ENCODE data around the gene CRB1.

The CRB1 gene

DNA sequence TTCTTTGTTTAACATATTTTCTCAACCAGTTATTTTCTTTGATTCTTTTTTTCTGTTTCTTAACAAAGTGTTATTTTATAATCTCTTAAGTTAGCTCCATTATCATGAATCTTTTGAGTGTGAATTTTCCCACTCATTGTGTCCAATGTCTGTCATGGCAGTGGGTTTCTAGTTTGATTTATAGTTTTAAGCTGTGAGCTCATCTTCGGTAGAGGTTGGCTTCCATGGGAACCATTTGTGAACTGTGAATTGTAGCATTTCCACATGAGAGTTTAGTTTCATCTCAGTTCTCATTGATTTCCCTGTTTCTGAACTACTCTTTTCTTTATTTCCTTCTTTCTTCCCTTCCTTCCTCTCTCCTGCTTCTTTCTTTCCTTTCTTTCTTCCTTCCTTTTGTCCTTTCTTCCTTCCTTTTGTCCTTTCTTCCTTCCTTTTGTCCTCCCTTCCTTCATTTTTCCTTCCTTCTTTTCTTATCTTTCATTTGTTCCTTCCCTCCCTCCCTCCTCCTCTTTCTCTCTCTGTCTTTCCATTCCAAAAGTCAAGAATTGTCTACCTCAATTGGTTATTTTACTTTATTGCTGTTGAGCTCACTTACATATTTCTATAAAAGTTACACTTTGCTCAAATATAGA is 3.0 kb upstream of the CRB1 start:
- no peak for DNase-seq (ENCODE audit: extremely low spot score)
- TF ChIP-seq CTCF (IDR thresholded peaks at IDR 0.05; ENCODE audit: control extremely low read depth, extremely low read depth, low read depth, missing control alignments), result no peak
- ChIA-PET POLR2A (no interaction called here), CTCF (interaction anchor here (0.8 to 1.5 kb wide), 2 partner anchors 11 to 13 kb away, joined by 4 read pairs; no protein-coding TSS in a partner anchor)

DNA sequence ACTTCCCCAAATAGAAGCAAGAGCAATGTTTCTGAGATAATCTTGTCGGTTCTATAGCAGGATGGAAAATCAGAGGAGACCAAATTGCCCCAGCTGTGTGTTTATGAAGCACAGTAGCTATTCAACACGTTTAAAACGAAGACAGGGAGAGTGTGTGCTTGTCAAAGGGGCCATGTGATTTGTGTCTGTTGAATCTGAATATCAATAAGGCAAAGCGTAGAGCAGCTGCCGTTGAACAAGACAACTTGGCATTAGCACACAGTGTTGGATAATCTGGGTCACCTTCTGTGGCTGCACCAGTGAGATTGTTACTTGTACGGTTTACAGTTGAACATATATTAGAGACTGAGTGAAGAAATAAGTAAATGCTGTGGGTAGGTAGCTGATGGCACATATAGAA is 1.0 kb downstream of the CRB1 start:
- ChIA-PET POLR2A (no interaction called here), CTCF (no interaction called here)
- TF ChIP-seq CTCF (IDR thresholded peaks at IDR 0.05; ENCODE audit: control extremely low read depth, extremely low read depth, low read depth, missing control alignments), result no peak
- no peak for DNase-seq (ENCODE audit: extremely low spot score)

- POLR2A ChIA-PET, result no interaction called here
- no peak for DNase-seq (ENCODE audit: extremely low spot score)
- CTCF ChIA-PET, result no interaction called here
- TF ChIP-seq CTCF (IDR thresholded peaks at IDR 0.05; ENCODE audit: control extremely low read depth, extremely low read depth, low read depth, missing control alignments), result no peak
These were observed 4.7 kb downstream of the CRB1 start for GRCh38 chr1:197272791-197273190.

DNA sequence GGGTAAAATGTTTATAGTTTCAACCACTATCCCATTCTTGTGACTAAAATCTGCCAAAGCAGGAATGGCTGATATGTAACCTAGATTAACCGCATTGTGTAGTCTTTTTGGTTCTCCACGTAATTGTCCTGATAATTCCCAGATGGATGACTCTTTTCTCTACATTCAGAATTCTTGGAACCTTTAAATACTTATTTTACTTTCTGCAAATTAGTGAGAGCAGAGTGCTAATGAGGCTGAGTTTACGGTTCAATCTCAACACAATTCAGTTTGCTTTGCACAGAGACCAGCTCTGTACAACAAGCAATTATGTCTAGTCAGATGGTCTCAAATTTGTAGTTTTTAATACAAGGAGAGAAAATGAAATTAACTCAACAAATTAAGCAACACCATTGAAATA is 9.1 kb downstream of the CRB1 start:
- ChIA-PET POLR2A (no interaction called here), CTCF (no interaction called here)
- TF ChIP-seq CTCF (IDR thresholded peaks at IDR 0.05; ENCODE audit: control extremely low read depth, extremely low read depth, low read depth, missing control alignments), result no peak
- no peak for DNase-seq (ENCODE audit: extremely low spot score)

GRCh38 chr1:197284325-197284724 is 16.3 kb downstream of the CRB1 start:
- ChIA-PET POLR2A (no interaction called here), CTCF (interaction anchor here (2.2 kb wide), 1 partner anchor 16 kb away, joined by 4 read pairs; no protein-coding TSS in a partner anchor)
- TF ChIP-seq CTCF (IDR thresholded peaks at IDR 0.05; ENCODE audit: control extremely low read depth, extremely low read depth, low read depth, missing control alignments), result no peak
- no peak for DNase-seq (ENCODE audit: extremely low spot score)

DNA sequence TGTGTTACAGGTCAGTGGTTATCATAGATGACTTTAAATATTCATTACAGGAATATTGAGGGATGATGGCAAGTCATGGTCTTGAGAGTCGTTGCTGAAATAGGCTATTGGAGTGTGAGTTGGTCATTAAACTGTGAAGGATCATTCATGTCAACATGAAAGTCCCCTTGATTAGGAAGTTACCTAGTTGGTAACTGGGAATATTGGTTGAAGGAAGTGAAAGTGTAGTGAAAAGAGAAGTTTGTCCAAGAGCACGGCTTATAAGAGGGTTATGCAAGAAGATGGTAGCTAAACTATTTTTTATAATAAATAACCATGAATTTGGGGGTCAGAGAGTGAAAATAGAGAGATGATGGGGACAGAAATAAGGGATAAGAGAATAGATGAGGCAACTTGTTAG is 16.9 kb downstream of the CRB1 start:
- no peak for DNase-seq (ENCODE audit: extremely low spot score)
- ChIA-PET POLR2A (no interaction called here), CTCF (interaction anchor here (1.5 to 2.2 kb wide), 2 partner anchors 10 to 16 kb away, joined by 3 to 4 read pairs; no protein-coding TSS in a partner anchor)
- TF ChIP-seq CTCF (IDR thresholded peaks at IDR 0.05; ENCODE audit: control extremely low read depth, extremely low read depth, low read depth, missing control alignments), result no peak
